NOMO-1 (cell line): ENCODE data around the gene EGLN2.
A peak's percentile ranks its signal among the peaks of the same experiment; 100 is the strongest.
"Not testable (repeated sequence)": the region's sequence is repeated elsewhere in the genome, so short reads cannot be mapped to it uniquely, and the experiment has no call there.

ENCODE experiments used
- DNase-seq, 2 experiments: peaks; one replicate each; lab custom pipeline; 2025; ENCODE audit not compliant: unreplicated experiment in 2 of 2; lab: John Stamatoyannopoulos, UW

EGLN2 gene

GRCh38 chr19:40798683-40799557 lies at the start of gene EGLN2:
Gene EGLN2 (plus strand): TSS chr19:40799191. CDS start chr19:40800573, 1,382 bp downstream.
- DNase-seq: peak; percentile 99

DNA sequence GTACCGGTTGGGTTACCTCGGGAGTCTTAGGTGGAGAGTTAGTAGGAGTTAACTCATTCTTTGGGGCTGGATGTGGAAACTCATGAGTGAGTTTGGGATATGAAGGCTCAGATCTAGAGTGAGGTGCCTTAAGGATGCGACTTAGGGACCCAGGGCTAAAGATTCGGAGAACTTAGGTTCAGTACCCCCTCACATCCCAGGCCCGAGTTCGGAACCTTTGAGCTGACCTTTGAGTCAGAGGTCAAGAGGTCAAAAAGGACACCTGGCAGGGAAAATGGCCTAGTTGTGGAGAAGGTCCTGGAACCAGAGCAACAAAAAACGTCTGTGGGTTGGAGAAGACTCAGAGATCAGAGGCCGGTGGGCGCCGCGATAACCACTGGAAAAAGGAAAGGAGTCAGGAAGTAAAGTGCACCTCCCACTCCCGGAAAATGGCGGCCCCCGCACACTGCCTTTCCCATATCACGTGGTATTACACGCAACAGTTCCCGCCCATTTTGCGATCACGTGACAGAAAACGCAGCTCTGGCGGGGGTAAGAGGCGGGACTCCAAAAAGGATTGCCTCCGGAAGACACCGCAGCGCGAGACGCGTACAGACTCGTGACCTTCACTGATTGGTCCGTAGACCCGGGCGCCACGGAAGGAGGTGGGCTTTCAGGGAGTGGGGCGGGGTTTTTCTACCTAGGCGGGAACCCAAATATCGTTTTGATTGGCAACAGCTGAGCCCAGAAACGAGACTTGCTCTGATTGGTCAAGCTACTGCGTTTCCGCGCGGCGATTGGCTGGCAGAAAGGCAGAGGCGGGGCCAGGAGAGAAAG lies 48.7 kb upstream of the EGLN2 start, which contains the start of gene ACTMAP:
Gene ACTMAP (minus strand): TSS at position 420 of the 816 bp plus-strand sequence. CDS start 674 bp downstream, outside the sequence.
- DNase-seq: peak; percentile 99

- peak; percentile 96 for DNase-seq
Measured at GRCh38 chr19:40750874-40751537, 48.0 kb upstream of the EGLN2 start, which contains the start of gene SNRPA. Gene SNRPA (plus strand): TSS chr19:40751203. CDS start chr19:40751409, 206 bp downstream.

DNA sequence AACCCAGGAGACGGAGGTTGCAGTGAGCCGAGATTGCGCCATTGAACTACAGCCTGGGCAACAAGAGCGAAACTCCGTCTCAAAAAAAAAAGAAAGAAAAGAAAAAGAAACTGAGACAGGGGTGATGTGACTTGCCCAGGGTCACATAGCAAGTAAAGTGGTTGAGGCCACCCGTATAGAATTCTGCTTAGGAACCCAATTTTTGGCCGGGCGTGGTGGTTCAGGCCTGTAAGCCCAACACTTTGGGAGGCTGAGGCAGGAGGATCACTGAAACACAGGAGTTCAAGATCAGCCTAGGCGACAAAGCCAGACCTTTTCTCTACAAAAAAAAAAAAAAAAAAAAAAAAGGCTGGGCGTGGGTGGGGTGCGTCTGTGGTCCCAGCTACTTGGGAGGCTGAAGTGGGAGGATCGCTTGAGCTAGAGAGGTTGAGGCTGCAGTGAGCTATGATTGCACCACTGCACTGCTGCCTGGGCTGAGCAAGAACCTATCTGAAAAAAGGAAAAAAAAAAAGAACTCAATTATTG lies 46.7 kb upstream of the EGLN2 start:
- no peak for DNase-seq

- peak; percentile 67 to 74 for DNase-seq
Measured at GRCh38 chr19:40754611-40755247, 44.3 kb upstream of the EGLN2 start.

- DNase-seq: no peak
Measured at GRCh38 chr19:40755248-40755624, 43.8 kb upstream of the EGLN2 start.

- no peak for DNase-seq
Measured at GRCh38 chr19:40755791-40756190, 43.2 kb upstream of the EGLN2 start.

DNA sequence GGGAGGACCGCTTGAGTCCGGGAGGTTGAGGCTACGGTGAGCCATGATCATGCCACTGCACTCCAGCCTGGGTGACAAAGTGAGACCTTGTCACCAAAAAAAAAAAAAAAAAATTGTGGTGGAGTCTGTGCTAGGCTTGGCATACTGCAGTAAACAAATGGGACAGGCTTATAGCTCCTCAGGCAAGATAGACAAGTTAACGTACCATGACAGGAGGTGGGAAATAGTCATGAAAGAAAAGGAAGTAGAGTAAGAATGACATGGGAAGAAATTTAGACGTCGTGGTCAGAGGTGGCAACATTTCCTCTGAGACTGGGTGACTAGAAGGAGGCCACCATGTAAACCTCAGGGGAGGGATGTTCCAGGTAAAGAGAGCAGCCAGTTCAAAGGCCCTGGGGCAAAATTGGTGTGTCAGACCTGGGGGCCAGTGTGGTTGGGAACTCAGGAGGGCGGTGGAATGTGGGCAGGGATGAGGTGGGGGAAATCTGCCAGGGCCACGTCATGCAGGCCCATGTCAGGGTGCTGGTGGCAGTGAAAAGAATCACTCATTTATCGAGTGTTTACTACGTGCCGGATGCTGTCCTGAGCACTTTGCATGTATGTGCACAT lies 42.4 kb upstream of the EGLN2 start:
- DNase-seq: no peak

GRCh38 chr19:40758491-40758890 lies 40.5 kb upstream of the EGLN2 start:
- DNase-seq: no peak

DNA sequence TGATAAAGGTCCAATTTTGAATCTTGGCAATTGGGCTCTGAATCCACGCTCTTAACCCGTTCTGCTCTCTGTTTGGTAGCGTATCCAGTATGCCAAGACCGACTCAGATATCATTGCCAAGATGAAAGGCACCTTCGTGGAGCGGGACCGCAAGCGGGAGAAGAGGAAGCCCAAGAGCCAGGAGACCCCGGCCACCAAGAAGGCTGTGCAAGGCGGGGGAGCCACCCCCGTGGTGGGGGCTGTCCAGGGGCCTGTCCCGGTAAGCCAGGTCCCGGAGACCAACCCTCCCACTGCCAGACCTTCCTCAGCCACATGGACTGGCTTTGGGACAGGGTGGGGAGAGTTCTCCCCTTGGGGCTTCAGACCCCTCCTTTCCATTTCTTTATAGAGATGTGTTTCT lies 39.6 kb upstream of the EGLN2 start:
- no peak for DNase-seq

DNA sequence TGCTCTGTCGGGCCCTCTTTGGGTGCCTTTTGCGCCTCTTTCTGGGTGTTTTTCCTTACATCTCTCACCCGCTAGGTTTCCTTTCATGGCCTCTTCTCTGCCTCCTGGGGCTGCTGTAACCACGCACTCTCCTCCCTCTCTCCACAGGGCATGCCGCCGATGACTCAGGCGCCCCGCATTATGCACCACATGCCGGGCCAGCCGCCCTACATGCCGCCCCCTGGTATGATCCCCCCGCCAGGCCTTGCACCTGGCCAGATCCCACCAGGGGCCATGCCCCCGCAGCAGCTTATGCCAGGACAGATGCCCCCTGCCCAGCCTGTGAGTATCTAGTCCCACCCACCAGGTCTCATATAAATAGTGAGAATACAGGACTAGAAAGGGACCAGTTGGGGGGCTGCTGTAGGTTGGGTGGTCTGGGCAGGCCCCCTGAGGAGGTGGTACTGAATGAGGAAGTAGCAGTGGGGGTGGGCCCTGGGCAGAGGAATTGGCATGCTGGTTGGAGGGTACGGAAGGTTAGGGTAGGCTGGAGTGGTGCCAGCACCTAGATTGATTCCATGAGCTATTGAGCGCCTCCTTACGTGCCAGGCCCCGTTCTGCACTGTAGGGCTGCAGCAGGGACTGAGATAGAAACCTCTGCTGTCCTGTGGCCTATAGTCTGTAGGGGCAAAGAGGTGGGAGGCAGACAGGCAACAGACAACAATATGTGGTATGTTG lies 36.1 kb upstream of the EGLN2 start:
- no peak for DNase-seq

DNA sequence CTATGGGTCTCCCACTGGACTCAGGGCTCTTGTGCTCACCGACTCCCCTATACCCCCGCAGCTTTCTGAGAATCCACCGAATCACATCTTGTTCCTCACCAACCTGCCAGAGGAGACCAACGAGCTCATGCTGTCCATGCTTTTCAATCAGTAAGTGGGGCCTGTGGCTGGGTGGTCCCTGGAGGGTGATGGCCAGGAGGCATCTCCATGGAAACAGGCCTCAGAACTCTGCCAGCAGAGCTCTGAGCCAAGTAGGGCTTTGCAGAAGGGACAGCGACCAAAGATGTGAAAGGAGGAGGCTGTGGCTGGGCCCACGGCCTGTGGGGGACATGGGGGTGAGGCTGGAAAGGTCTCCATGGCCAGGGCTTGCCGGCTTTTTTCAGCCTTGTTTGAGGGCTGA lies 35.5 kb upstream of the EGLN2 start:
- DNase-seq: no peak

DNA sequence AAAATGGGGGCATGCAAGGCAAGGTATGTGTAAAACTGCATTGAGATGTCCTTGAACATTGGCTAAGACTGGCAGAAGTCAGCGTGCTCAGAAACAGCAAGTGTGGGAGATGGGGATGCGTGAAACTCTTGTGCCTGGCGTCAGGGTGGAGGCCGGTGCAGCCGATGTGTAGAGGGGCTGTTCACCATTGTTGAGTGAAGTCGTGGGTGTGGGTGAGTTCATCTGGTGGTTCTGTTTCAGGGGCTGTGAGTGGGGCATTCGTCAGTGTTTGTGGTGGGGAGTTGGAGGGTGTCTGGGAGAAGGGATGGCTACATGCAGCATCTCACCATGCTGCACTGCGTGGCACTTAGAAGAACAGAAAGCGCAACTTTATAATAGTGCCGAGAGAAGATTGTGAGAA lies 35.0 kb upstream of the EGLN2 start:
- no peak for DNase-seq

DNA sequence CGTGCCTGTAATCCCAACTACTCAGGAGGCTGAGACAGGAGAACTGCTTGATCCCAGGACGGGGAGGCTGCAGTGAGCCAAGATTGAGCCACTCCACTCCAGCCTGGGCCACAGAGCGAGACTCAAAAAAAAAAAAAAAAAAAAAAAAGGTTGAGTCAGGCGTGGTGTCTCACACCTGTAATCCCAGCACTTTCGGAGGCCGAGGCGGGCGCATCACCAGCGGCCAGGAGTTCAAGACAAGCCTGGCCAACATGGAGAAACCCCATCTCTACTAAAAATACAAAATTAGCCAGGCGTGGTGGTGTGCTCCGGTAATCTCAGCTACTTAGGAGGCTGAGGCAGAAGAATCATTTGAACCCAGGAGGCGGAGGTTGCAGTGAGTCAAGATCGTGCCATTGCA lies 32.6 kb upstream of the EGLN2 start:
- not testable (repeated sequence) for DNase-seq

- DNase-seq: no peak
Measured at GRCh38 chr19:40768869-40769268, 30.1 kb upstream of the EGLN2 start.

DNA sequence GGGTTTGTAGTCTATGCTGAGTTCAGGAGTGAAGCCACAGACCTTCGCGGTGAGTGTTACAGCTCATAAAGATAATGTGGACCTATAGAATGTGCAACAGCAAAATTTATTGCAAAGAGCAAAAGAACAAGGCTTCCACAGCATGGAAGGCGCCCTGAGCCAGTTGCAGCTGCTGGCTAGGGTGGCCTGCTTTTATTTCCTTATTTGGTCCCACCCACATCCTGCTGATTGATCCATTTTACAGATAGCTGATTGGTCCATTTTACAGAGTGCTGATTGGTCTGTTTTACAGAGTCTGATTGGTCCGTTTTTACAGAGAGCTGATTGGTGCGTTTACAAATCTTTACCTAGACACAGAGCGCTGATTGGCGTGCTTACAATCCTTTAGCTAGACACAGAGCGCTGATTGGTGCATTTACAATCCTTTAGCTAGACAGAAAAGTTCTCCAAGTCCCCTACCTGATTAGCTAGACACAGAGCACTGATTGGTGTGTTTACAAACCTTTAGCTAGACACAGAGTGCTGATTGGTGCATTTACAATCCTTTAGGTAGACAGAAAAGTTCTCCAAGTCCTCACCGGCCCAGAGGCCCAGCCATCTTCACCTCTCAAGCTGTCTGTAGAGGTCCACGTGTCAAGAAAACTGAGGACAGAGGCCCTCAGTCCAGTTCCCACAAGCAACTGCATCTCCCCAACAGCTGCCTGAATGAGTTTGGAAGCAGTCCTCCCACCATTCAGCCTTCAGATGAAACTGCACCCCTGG lies 27.7 kb upstream of the EGLN2 start:
- not testable (repeated sequence) for DNase-seq

- no peak for DNase-seq
Measured at GRCh38 chr19:40774916-40775631, 23.9 kb upstream of the EGLN2 start, which contains the start of gene MIA. Gene MIA (plus strand): TSS chr19:40775521. CDS start chr19:40775543, 22 bp downstream.

DNA sequence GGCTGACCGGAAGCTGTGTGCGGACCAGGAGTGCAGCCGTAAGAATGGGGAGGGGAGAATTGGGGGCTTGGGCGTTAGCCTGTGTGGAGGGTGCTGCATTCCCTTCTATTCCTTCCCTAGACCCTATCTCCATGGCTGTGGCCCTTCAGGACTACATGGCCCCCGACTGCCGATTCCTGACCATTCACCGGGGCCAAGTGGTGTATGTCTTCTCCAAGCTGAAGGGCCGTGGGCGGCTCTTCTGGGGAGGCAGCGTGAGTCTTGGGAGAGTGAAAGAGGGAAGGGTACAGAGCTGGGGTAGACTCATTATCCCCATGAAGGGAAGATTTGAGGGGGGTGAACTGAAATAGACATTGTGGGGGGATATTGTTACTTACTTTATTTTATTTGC lies 23.4 kb upstream of the EGLN2 start:
- no peak for DNase-seq
